SKM-1 treated with dmso at 0.1 percent for 144 hours (cell line): ENCODE measurements around the gene OSBPL5.
"Not testable (repeated sequence)": the region's sequence is repeated elsewhere in the genome, so short reads cannot be mapped to it uniquely, and the experiment has no call there.

Source experiments
- DNase-seq: peaks from one replicate; lab custom pipeline; 2025; ENCODE audit not compliant: unreplicated experiment; lab: John Stamatoyannopoulos, UW

The OSBPL5 gene

GRCh38 chr11:3123761-3124733 lies 41.1 kb downstream of the OSBPL5 start:
- DNase-seq: peak; percentile 70

DNA sequence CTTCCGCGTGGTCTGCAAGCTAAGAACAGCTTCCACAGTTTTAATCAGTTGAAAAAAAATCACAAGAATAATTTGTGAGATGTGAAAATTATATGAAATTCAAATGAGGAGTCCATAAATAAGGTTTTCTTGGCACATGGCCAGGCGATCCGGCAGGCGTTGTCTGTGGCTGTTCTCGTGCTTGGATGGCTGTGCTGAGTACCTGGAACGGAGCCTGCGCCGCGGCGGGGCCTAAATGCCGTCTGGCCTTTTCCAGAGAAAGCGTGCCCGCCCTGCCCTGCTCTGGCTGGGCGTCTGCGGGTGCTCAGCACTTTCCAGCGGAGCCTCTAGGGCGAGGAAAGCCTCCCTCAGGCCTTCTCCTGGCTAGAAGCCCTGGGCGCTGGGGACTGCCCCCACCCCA lies 41.8 kb downstream of the OSBPL5 start:
- no peak for DNase-seq

DNA sequence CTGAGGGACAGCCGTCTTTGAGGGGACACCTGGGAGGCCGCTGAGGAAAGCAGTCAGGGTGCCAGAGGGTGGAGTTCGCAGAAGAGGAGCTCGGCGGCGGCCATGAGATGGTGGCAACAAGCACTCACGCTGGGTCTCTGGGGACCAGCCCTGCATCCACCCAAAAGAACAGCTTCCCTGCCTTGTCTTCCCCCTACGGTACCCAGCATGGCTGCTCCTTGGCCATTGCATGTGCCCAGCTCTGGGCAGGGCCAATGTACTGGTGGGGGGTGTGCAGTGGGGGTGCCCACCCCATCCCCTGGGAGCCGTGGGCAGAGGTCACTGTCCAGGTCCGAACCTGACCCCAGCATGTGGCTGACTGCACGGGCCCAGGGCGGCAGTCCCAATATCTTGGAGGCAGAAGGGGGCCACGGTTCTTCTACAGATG lies 42.3 kb downstream of the OSBPL5 start:
- DNase-seq: no peak

- no peak for DNase-seq
Measured at GRCh38 chr11:3121931-3122774, 43.0 kb downstream of the OSBPL5 start.

GRCh38 chr11:3121416-3121815 lies 43.7 kb downstream of the OSBPL5 start:
- DNase-seq: no peak

GRCh38 chr11:3120071-3120792 lies 44.9 kb downstream of the OSBPL5 start:
- DNase-seq: no peak

DNA sequence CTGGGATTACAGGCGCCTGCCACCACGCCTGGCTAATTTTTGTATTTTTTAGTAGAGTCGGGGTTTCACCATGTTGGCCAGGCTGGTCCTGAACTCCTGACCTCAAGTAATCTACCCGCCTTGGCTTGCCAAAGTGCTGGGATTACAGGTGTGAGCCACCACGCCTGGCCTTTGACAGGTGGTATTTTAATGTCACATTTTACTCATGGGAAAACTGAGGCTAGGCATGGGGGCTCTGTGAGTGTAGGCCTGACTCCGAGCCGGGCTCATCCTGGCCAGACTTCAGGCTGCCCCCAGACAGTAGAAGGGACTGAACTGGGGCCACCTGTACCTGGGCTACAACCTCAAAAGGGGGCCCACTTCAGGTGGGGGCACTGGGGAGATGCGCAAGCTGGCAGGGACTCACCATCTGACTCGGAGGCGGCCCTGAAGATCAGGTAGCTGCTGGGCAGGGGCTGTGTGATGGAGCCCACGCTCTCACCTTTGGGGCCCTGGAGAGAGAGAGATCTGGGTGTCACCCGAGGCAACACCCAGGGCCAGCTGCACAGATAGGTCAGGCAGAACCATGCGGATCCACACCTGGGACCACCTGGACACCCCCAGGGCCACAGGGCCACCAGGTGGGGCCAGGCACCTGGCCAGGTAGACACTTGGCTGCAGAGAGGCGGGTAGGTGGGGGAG lies 45.8 kb downstream of the OSBPL5 start:
- no peak for DNase-seq

DNA sequence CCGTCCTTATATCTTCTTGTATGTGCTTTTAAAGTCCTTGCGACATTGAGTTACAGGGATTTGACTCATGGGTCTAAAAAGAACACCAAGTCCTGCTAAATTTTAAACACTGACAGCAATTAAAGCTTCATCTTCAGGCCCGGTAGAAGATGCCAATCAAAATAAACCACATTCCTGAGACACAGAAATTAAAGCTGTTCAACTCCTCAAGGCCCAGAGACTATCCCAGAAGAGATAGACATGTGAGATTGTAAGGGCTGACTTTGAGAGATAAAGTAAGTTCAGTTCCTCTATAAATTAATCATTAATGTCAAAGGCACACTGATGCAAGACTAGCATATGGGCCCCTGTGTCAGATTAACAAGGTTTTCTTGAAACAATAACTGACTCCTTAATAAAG lies 49.8 kb downstream of the OSBPL5 start:
- no peak for DNase-seq

GRCh38 chr11:3113661-3114060 lies 51.4 kb downstream of the OSBPL5 start:
- DNase-seq: not testable (repeated sequence)

- DNase-seq: peak; percentile 23
Measured at GRCh38 chr11:3111919-3112690, 53.0 kb downstream of the OSBPL5 start.

GRCh38 chr11:3111466-3111865 lies 53.6 kb downstream of the OSBPL5 start:
- no peak for DNase-seq

GRCh38 chr11:3109921-3110706 lies 55.0 kb downstream of the OSBPL5 start:
- DNase-seq: peak; percentile 51

DNA sequence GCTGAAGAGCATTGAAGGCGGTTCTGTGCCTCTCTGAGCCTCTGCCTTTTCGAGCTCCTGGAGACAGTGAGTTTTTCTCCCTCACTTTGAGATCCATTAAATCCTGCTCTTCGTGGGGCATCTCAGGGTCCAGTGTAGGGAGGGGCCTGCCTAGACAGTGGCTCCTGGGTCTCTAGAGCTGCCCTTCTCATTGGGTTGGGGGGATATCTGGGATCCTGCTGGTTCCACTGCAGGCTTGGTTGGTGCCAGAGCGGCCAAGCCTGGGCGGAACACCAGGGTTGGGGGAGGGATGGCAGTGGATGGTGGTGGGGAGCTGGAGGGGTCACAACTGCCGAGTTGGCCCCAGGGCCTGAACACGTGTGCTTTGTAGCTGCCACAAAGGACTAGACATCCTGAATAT lies 55.7 kb downstream of the OSBPL5 start:
- no peak for DNase-seq

GRCh38 chr11:3108183-3108721 lies 56.9 kb downstream of the OSBPL5 start:
- no peak for DNase-seq

GRCh38 chr11:3107608-3108182 lies 57.4 kb downstream of the OSBPL5 start:
- DNase-seq: no peak

DNA sequence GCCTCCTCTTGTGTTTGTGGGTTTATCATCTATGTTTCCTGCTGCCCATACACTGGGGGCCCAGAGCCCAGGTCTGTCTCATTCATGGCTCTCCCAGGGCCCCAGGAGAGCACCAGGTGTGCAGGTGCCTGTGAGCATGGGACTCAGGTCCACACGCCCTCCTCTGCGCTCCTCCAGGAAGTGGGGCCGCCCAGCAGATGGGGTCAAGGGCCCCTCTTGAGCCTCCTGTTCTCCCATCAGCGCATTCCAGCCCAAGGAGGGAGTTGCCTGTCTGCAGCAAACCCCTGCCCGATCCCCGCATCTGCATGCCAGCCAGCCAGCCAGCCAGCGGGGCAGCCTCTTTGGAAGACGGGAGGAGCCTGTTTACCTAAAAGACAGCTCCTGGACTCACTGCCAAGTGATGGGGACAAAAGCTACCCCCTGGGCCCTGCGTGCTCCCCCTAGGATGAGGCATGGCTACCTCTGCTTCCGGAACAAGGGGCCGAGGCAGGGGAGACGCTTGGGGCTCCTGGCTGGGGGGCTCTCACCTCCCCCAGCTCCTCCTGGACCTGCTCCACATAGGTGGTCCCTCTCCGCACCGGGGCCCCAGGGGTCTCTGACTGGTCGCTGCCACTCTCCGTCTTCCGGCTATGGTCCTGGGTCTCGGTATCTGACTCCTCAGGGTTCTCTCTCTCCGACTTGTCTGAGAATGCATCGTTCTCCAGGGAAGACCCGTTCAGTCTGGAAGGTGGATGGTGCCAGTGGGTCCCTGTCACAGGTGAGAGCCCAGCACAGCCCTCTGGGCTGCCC lies 58.2 kb downstream of the OSBPL5 start:
- DNase-seq: no peak
